Myocyte (in vitro differentiated cells): ENCODE results near the gene EGFR. TPM values are rescaled to one million over a fixed set of nuclear protein-coding genes. Genes with fewer than 3 reads are reported as not detected.
A peak's percentile ranks its signal among the peaks of the same experiment; 100 is the strongest.

Source experiments
- DNase-seq: peaks from one replicate; pipeline ENCODE4 v3.0.0-alpha.2; 2012; ENCODE audit warnings: low read depth
- total RNA-seq: library from RNA; depleted of rRNA; stranded (reverse); fragments of >200 nt; gene quantifications from 2 replicates; pipeline ENCODE4 v1.2.3, GENCODE V29; 2014

The EGFR gene
- total RNA-seq, 1 donor from 2014 or later = 22.5 TPM

- DNase-seq = no peak
These were observed 12.3 kb upstream of the EGFR start for GRCh38 chr7:55006499-55006898.

GRCh38 chr7:55013851-55014250, 5.0 kb upstream of the EGFR start:
- DNase-seq = no peak

GRCh38 chr7:55016061-55016745, 2.6 kb upstream of the EGFR start:
- DNase-seq = no peak

DNA sequence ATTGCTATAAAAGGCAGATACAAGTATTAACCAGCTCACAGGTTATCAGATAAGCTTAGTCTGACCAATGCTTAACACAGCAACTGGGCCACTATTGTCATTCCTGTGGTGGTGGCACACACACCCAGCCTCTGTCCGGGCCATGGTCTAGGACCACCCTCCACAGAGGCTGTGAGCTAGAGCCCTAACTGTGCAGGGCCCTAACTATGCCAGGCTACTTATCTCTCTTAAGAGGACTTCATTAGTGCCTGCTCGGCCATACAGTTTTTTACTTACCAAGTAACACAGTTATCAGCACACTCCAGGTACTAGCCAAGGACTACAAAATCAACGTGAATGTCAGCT, 2.1 kb upstream of the EGFR start:
- no peak for DNase-seq

GRCh38 chr7:55017841-55018240, 976 bp upstream of the EGFR start:
- DNase-seq = no peak

GRCh38 chr7:55019191-55019690, 424 bp downstream of the EGFR start:
- DNase-seq = peak; percentile 63

- DNase-seq = peak; percentile 55
These were observed 1.1 kb downstream of the EGFR start for GRCh38 chr7:55019691-55020465.

DNA sequence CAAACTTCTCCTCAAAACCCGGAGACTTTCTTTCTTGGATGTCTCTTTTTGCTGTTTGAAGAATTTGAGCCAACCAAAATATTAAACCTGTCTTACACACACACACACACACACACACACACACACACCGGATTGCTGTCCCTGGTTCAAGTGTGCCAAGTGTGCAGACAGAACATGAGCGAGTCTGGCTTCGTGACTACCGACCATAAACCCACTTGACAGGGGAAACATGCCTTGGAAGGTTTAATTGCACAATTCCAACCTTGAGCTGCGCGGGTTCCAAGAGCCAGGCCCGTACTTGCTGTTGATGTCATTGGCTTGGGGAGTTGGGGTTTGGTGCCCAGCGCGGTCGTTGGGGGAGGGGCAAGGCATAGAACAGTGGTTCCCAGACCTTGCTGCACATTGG, 1.7 kb downstream of the EGFR start:
- DNase-seq = peak; percentile 42

DNA sequence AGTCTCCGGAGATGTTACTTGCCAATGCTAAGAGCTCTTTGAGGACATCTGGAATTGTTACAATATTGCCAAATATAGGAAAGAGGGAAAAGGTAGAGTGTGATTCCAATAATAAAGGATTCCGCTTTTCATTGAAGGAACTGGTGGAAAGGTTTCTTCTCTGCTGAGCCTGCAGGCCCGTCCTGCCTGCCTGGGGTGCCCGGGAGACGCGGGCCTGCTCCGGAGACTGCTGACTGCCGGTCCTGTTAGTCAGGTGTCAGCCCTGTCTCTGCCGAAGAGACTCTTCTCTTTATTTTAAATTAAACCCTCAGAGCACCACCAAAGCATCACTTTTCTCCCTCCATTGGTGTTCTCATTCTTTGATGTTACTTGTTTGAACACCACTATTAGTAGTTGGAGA, 2.2 kb downstream of the EGFR start:
- no peak for DNase-seq

DNA sequence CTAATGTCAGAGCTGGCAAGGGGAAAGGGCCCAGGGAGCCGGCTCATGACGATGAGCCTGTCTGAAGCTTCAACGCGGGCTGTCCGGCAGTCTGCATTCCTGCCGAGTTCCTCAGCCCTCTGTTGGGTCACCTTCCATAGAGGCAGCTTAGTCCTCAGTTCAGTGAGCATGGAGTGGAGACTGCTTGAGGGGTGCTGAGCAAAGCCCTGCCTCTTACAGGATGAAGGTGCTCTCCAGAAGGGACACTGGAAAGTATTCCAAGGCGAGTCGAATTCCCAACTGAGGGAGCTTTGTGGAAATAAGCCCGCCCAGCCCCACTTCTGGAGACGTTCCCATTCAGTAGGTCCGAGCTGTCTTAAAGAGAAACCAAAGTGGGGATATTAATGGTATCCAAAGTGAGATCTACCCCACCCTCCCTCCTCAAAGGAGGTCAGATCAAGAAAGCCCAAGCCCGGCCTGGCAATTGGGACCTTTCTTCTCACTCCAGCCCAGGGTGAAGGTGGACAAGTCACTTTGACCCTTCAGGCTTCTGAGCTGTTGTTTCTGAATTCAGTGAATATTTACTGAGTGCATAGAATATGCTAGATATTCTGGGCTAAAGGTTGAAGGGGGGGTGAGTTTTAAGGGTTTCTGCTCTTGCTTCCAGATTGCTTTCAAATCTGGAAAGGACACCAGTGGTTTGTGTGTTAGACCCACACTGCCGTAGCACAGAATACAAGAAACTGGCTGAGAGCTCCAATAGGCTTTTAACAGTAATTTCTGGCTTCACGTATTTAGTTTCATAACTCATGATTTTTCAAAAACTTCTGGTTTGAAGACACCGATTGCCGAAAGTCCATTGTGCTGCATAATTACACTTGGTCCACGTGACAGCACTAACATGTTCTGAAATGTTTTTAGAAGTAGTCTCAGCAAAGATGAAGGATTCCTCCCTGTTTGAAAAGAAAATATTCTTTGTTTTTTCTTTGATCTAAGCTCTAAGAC, 3.5 kb downstream of the EGFR start:
- DNase-seq = no peak

GRCh38 chr7:55023841-55024505, 5.2 kb downstream of the EGFR start:
- DNase-seq = no peak

DNA sequence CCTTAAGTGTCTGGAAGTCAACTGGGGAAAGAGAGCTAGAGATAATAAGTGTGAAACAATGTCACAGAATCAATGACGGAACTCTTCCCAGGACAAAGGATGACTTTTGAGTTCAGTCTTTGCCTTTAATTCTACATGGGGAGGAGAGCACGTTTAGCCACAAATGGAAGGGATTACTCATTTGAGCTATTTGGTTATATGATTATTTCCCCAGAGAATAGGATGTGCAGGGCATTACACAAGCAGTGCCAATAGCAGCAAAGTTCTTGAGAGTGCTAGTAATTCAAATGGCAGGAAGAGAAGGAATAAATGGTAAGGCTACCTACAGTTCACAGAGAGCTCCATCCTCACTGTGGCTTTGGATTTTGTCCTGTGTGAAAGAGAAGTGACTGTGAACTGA, 6.0 kb downstream of the EGFR start:
- DNase-seq = no peak

GRCh38 chr7:55026086-55026790, 7.4 kb downstream of the EGFR start:
- no peak for DNase-seq

GRCh38 chr7:55026867-55027490, 8.2 kb downstream of the EGFR start:
- DNase-seq = peak; percentile 53

DNA sequence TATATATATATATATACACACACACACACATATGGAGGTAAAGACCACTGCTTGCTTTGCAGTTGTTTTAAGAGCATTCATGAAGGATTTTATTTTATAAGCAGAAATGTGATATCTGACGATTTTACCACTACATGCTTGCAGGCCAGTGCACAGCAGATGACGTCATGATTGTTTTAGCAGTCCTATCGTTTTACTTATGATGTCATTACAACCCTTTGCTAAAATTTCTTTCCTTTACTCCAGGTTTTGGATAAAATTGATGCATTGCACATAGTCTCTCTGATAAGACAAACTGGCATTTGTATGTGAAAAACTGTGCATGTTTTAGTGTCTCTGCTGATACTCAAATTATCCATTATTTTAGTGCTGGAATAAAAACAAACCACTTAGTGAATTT, 9.2 kb downstream of the EGFR start:
- peak; percentile 45 for DNase-seq

DNA sequence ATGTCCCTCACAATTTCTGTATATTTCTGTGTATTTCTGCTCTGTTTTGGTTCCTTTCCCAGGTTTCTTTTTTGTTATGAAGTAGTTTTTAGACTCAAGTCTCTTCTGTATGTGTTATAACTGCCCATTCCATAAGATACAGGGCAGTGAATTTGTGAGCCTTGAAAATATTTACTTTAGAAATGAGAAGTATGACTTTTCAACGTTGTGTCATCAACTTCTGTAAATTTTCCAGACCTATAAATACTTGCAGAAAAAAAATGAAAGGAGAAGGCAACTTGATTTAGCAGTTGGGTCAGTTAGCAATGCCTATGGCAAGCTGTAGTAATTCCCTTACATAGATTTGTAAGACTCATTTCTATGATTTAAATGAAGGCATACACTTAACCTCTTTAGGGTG, 11.5 kb downstream of the EGFR start:
- no peak for DNase-seq

DNA sequence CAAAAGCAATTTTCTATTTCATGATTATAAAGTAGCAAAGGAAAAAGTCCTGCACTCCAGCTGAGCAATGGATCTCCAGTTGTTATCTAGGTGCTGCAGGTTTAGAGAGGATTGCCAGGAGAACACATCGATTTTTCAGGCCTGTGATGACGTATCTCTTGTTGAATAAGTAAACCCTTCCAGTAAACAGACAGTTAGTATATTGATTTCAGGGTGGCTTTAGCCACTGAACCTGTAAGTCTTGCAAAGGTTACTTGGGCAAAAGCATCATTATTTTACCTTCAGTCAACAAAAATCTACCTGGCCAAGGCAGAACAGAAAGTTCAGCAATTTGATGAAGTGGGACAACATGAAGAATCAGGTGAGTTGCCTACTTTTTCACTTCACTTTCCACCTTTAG, 12.3 kb downstream of the EGFR start:
- DNase-seq = no peak

DNA sequence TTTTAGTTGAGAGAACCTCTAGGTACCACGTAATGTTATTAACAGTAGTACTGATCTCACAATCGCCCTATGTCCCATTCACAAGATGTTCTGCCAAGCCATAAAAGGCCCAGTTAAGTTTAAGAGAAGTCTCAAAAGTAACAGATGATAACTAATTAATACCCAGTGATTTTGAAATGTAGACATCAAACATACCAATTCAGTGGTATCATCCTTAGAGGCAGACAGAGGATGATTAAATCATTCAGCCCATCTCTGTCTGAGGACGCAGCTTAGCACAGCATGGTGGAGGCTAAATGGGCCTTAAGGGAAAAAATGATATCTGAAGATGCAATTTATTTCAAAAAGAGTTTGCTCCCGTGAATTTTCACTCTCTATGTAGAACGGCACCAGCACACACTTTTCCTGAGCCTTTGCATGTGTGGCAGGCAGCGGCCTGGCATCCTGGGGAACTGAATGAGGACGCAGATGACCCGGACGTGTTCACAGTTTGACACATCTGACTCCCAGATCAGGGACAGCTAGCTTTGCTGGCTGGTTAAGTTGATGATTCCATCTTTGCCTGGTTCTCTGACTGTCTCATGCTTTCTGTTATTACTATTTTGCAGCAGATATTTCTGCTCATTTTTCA, 13.4 kb downstream of the EGFR start:
- no peak for DNase-seq

DNA sequence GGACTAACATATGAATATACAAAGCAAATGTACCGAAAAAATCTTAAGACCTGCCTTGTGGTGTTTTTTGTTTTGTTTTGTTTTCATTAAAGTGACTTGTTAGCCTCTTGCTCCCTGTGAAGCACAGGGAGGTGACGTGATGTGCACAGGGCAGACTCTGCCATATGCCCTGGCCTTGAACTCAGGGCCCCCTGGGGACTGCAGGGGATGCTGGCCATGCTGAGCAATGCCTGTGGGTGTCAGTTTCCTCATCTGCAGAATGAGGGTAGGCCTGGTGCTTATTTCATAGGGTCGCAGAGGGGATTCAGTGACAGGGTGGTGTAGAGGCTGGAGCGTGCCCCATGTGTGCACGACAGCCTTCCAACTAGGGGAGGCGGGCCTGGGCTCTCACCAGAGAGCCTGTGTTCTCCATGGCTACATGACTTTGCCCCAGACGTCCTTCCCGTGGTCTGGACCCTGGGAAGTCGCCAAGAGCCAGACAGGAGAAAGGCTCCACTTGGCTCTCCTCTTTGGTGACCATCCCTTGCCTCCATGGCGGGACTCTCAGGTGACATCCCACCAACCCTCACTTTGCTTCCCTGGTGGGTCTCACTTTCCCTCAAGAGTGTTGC, 14.5 kb downstream of the EGFR start:
- DNase-seq = no peak
